ENCODE data around the gene DNAAF5. TPM values are rescaled to one million over a fixed set of nuclear protein-coding genes. Genes with fewer than 3 reads are reported as not detected.

The DNAAF5 gene
- total RNA-seq, 2 donors from 2014 or later, result 10.7 to 13.7 TPM

DNA sequence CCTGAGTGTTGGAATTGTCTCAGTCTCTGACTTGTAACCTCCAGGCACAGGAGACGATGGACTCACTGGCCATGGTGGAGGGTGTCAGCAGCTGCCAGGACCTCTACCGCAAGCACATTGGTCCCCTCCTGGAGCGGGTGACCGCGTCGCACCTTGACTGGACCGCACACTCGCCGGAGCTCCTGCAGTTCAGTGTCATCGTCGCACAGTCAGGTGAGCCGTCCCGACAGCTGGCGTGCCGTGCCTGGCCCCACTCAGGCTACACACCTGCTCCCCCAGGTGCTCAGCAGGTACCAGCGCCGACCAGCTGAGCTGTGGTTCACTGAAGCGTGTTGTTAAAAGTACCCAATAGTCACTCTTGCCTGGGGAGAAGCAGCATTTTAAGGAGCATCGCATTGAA lies 37.3 kb downstream of the DNAAF5 start:
- H3K9me3 ChIP-seq (ENCODE audit: control insufficient read depth, low read length, poor library complexity, severe bottlenecking), result no peaks in the 10 kb centered on the region
- Mint-ChIP-seq H3K4me1 (peaks cover 3% of the 10 kb centered on the region), H3K36me3 (ENCODE audit: low read depth) (peaks cover 5% of the 10 kb centered on the region), H3K27ac (no peak overlapping the region), H3K27me3 (no peaks in the 10 kb centered on the region), H3K4me3 (no peak overlapping the region)
- no peak for DNase-seq
- no peak for ATAC-seq

DNA sequence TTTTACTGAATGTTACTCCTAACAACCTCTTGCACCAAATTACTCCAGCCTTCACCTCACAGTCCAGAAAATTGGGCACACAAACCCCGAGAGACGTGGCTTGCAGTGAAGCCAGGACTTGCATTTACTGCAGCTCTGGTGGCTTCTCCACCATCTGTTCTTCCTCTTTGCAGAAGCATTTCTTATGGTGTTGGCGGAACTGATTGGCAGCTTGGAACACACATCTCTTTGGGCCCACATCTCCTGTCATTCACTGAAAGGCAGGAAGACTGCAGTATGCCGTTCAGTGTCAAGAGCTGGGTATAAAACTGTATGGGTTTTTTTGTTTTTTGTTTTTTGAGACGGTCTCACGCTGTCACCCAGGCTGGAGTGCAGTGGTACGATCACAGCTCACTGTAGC lies 38.9 kb downstream of the DNAAF5 start:
- no peaks in the 10 kb centered on the region for H3K27me3 Mint-ChIP-seq
- no peak overlapping the region for H3K27ac Mint-ChIP-seq
- H3K4me3 Mint-ChIP-seq, result no peak overlapping the region
- peaks cover 5% of the 10 kb centered on the region for H3K36me3 Mint-ChIP-seq (ENCODE audit: low read depth)
- ATAC-seq (no peak), DNase-seq (no peak)
- no peaks in the 10 kb centered on the region for H3K9me3 ChIP-seq (ENCODE audit: control insufficient read depth, low read length, poor library complexity, severe bottlenecking)
- H3K4me1 Mint-ChIP-seq, result peaks cover 3% of the 10 kb centered on the region

DNA sequence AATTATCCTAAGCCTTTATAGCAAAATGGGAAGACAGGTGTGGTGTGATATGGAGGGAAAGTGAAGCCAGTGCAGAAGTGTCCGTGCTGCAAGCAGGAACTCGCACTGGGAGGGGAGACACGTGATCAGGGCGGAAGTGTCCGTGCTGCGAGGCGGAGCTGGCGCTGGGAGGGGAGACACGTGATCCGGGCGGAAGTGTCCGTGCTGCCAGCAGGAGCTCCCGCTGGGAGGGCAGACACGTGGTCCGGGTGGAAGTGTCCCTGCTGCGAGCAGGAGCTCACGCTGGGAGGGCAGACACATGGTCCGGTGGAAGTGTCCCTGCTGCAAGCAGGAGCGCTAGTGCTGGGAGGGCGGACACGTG lies 41.1 kb downstream of the DNAAF5 start:
- H3K36me3 Mint-ChIP-seq (ENCODE audit: low read depth), result peaks cover 5% of the 10 kb centered on the region
- no peak overlapping the region for H3K27ac Mint-ChIP-seq
- H3K4me3 Mint-ChIP-seq, result peak overlapping the region; percentile 53
- H3K27me3 Mint-ChIP-seq, result no peaks in the 10 kb centered on the region
- ATAC-seq (no peak), DNase-seq (no peak)
- no peaks in the 10 kb centered on the region for H3K9me3 ChIP-seq (ENCODE audit: control insufficient read depth, low read length, poor library complexity, severe bottlenecking)
- peaks cover 3% of the 10 kb centered on the region for H3K4me1 Mint-ChIP-seq

DNA sequence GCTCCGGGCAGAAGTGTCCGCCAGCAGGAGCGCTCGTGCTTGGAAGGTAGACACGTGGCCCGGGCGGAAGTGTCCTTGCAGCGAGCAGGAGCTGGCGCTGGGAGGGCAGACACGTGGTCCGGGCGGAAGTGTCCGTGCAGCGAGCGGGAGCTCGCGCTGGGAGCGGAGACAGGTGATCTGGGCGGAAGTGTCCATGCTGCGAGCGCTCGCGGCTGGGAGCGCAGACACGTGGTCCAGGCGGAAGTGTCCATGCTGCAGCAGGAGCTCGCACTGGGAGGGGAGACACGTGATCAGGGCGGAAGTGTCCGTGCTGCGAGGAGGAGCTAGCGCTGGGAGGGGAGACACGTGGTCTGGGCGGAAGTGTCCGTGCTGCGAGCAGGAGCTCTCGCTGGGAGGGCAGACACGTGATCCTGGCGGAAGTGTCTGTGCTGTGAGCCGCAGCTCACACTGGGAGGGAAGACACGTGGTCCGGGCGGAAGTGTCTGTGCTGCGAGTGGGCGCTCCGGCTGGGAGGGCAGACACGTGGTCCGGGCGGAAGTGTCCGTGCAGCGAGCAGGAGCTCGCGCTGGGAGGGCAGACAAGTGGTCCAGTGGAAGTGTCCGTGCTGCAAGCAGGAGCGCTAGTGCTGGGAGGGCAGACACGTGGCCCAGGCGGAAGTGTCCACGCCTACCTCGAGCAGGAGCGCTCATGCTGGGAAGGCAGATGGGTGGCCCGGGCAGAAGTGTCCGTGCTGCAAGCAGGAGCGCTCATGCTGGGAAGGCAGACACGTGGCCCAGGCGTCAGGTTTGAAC lies 41.6 kb downstream of the DNAAF5 start:
- H3K9me3 ChIP-seq (ENCODE audit: control insufficient read depth, low read length, poor library complexity, severe bottlenecking), result no peaks in the 10 kb centered on the region
- peaks cover 3% of the 10 kb centered on the region for H3K4me1 Mint-ChIP-seq
- H3K27ac Mint-ChIP-seq, result no peak overlapping the region
- DNase-seq (no peak), ATAC-seq (peak; percentile 25)
- no peaks in the 10 kb centered on the region for H3K27me3 Mint-ChIP-seq
- peak overlapping the region; percentile 64 for H3K4me3 Mint-ChIP-seq
- H3K36me3 Mint-ChIP-seq (ENCODE audit: low read depth), result peaks cover 5% of the 10 kb centered on the region

DNA sequence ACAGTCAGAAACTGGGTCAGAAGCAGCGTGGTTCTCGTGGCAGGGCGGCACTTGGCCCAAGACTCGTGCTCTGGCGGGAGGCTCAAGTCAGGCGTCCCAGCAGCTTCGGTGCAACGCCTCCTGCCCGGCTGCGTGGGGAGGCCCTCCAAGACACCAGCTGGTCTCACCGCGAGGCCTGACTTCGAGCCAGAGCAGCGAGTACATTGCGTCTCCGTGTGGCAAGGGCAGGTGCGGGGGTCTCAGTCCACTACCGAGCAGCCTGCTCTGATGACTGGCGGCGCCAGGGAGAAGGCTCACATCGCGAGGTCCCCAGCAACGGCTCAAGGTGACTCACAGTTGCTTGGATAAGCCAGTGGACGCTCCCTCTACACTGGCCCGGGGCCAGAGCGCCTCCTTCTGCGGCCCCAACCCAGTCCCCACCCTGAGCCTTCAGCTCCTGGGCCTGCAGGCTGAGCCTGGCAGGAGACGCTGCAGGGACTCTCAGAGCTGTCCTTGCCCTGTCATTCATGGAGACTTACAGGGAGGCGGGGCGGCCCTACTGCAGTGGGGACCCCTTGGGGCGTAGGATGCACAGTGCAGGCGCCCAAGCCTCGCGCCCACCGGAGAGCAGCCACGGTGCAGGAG lies 42.5 kb downstream of the DNAAF5 start:
- DNase-seq, result no peak
- no peak for ATAC-seq
- no peaks in the 10 kb centered on the region for H3K9me3 ChIP-seq (ENCODE audit: control insufficient read depth, low read length, poor library complexity, severe bottlenecking)
- Mint-ChIP-seq H3K27ac (no peak overlapping the region), H3K36me3 (ENCODE audit: low read depth) (peaks cover 5% of the 10 kb centered on the region), H3K27me3 (no peaks in the 10 kb centered on the region), H3K4me1 (peaks cover 3% of the 10 kb centered on the region), H3K4me3 (no peak overlapping the region)

DNA sequence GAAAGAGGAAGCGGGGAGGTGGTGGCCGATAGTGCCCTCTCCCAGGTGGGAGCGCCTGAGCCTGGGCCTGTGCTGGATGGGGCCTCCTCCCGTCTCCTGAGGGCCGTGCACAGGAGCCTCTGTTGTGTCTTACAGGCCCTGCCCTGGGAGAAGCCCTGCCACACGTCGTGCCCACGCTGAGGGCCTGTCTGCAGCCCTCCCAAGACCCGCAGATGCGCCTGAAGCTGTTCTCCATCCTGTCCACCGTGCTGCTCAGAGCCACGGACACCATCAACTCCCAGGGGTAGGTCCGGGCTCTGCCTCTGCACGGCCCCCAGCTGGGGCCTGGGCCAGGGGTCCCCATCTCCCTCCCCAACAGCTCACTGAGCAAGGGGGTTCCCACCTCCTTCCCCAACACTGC lies 43.8 kb downstream of the DNAAF5 start:
- no peak for DNase-seq
- Mint-ChIP-seq H3K4me3 (no peak overlapping the region), H3K27ac (no peak overlapping the region), H3K27me3 (no peaks in the 10 kb centered on the region), H3K36me3 (ENCODE audit: low read depth) (peaks cover 5% of the 10 kb centered on the region), H3K4me1 (peaks cover 3% of the 10 kb centered on the region)
- ATAC-seq, result no peak
- H3K9me3 ChIP-seq (ENCODE audit: control insufficient read depth, low read length, poor library complexity, severe bottlenecking), result no peaks in the 10 kb centered on the region

DNA sequence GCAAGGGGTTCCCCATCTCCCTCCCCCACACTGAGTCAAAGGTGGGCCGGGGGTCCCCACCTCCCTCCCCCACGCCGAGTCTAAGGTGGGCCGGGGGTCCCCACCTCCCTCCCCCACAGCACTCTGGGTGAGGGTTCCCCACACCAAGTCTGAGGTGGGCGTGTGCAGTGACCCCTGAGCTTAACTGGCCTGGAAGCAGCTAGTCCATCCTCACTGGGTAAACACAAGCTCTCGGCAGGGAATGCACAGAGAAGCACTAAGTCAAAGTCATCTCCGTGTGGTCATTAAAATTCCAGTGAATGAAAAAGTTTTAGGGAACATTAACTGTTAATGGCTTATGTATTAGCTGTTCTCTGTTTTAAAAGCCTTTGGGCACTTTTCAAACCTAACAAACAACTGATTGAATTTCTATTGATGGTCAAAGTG lies 44.3 kb downstream of the DNAAF5 start:
- ATAC-seq, result no peak

DNA sequence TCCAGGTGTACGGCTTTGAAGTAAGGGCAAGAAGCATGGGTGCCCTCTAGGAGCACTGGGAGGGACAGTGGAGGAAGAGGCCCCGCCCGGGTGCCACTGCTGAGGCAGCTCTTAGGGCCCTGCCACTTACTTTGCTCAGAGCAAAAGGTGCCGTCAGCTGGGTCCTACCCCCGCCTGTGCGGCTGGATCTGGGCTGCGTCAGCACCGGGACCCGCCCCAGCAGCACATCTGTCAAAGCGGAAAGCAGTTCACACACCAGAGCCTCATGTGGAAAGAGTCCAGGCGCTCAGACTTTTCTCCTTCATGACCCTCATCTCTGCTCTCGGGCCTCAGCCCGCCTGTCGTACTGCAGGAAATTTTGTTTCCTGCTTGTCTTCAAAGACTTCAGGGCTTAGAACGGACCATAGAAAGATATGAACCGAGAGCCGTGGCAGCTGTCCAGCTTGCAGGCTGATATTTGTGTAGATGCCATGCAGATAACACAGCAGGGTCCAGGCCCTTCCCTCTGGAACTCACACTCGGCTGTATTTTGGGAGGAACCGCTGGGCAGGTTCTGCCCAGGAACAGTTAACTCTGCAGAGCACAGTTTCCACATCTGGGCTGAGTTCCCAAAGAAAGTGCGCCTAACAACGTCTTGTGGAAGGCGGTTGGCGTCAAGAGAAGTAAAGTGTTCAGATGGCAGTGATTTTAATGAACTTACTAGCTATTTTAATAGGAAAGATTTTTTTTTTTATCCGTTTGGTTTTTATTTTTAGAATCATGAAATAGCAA lies 44.9 kb downstream of the DNAAF5 start:
- ATAC-seq, result no peak
- H3K27ac Mint-ChIP-seq, result no peak overlapping the region
- H3K4me1 Mint-ChIP-seq, result peaks cover 3% of the 10 kb centered on the region
- DNase-seq, result no peak
- no peaks in the 10 kb centered on the region for H3K27me3 Mint-ChIP-seq
- no peaks in the 10 kb centered on the region for H3K9me3 ChIP-seq (ENCODE audit: control insufficient read depth, low read length, poor library complexity, severe bottlenecking)
- no peak overlapping the region for H3K4me3 Mint-ChIP-seq
- H3K36me3 Mint-ChIP-seq (ENCODE audit: low read depth), result peaks cover 6% of the 10 kb centered on the region

More for the DNA sequence above, 44.3 kb downstream of the DNAAF5 start:
- peaks cover 3% of the 10 kb centered on the region for H3K4me1 Mint-ChIP-seq
- DNase-seq, result no peak
- no peaks in the 10 kb centered on the region for H3K9me3 ChIP-seq (ENCODE audit: control insufficient read depth, low read length, poor library complexity, severe bottlenecking)
- H3K27me3 Mint-ChIP-seq, result no peaks in the 10 kb centered on the region
- peaks cover 7% of the 10 kb centered on the region for H3K36me3 Mint-ChIP-seq (ENCODE audit: low read depth)
- no peak overlapping the region for H3K4me3 Mint-ChIP-seq
- no peak overlapping the region for H3K27ac Mint-ChIP-seq

DNA sequence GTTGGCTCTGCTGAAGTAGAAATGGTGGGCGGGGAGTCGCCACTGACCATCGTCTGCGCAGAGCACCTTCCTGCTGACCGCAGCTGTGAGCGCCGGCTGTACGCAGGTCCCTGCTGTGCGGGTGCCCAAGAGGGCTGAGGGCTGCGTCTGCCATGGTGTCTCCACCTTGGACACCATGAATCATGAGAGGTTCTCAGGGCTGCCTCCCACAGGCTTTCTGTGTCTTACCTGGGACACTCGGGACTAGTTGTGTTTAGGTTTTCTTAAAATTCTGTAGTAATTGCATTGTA lies 45.5 kb downstream of the DNAAF5 start:
- ATAC-seq, result no peak
- Mint-ChIP-seq H3K36me3 (ENCODE audit: low read depth) (peaks cover 5% of the 10 kb centered on the region), H3K4me1 (peaks cover 3% of the 10 kb centered on the region), H3K4me3 (no peak overlapping the region), H3K27ac (no peak overlapping the region), H3K27me3 (no peaks in the 10 kb centered on the region)
- no peak for DNase-seq
- H3K9me3 ChIP-seq (ENCODE audit: control insufficient read depth, low read length, poor library complexity, severe bottlenecking), result no peaks in the 10 kb centered on the region

DNA sequence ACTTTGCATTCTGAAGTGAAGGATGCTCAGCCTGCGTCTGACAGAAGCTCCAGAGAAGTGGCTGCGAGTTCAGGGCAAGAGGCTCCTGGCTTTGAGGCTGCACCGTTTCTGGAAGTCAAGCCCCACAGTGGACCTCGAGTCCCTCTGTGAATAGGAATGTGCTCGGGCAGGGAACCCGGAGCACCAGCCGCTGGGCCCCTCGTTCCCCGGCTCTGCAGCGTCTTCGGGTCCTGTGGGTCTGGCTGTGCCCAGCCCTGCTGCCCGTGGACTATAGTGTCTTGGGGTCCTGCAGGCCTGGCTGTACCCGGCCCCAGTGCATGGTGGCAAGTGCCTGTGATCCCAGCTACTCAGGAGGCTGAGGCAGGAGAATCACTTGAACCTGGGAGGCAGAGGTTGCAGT lies 45.9 kb downstream of the DNAAF5 start:
- ATAC-seq, result no peak
- H3K4me1 Mint-ChIP-seq, result peaks cover 2% of the 10 kb centered on the region
- no peak overlapping the region for H3K4me3 Mint-ChIP-seq
- no peaks in the 10 kb centered on the region for H3K27me3 Mint-ChIP-seq
- peaks cover 6% of the 10 kb centered on the region for H3K36me3 Mint-ChIP-seq (ENCODE audit: low read depth)
- no peak for DNase-seq
- no peaks in the 10 kb centered on the region for H3K9me3 ChIP-seq (ENCODE audit: control insufficient read depth, low read length, poor library complexity, severe bottlenecking)
- no peak overlapping the region for H3K27ac Mint-ChIP-seq

DNA sequence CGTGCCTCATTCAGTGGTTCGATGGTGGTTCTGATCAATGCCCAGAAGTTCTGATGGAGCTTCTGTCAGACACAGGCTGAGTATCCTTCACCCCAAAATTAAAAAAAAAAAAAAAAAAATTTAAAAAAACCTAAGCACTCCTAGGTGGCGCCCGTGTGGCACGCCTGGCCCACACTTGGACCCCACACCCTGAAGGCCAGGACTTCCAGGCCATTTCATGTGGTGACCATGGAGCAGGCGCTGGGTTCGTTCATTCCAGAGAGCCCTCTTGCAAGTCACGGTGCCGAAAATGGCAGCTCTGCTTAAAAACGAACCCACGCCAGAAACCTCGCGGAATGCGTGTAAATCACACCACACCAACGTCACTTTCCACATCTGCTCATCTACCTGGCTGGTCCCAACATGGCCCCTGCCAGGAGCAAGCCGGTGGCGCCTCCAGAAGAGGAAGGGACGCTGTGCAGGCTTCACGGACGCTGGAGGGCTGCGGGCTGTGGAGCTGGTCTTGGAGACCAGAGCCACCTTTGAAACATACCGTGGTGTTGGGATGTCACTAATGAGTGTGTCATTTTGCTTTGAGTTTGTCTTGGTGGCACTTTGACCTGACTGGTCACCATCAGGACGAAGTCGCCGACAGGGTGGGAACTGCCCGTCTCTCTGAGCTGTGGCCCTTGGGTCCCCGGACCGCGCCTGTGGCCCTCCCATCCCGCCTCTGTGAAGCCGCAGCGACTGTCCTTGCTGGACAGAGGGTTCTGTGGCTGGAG lies 46.5 kb downstream of the DNAAF5 start:
- ATAC-seq (no peak), DNase-seq (no peak)
- H3K27ac Mint-ChIP-seq, result no peak overlapping the region
- H3K4me3 Mint-ChIP-seq, result no peak overlapping the region
- H3K9me3 ChIP-seq (ENCODE audit: control insufficient read depth, low read length, poor library complexity, severe bottlenecking), result no peaks in the 10 kb centered on the region
- peaks cover 5% of the 10 kb centered on the region for H3K36me3 Mint-ChIP-seq (ENCODE audit: low read depth)
- no peaks in the 10 kb centered on the region for H3K27me3 Mint-ChIP-seq
- no peaks in the 10 kb centered on the region for H3K4me1 Mint-ChIP-seq

DNA sequence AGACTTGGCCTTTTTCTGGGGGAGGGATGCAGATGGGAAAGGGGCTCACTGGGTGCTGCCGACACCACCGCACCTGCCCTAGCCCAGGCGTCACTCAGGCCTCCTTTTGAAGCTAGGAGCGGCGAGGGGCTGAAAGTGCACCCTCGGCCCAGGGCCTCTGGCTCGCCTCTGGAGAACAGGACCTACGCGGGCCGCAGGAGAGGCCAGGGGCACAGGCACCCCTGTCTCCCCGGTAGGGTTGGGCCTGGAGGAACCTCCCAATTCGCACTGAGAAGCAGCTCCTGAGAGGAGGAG lies 47.1 kb downstream of the DNAAF5 start:
- Mint-ChIP-seq H3K36me3 (ENCODE audit: low read depth) (peaks cover 5% of the 10 kb centered on the region), H3K27me3 (no peaks in the 10 kb centered on the region), H3K27ac (no peak overlapping the region), H3K4me3 (no peak overlapping the region), H3K4me1 (no peaks in the 10 kb centered on the region)
- no peak for ATAC-seq
- no peak for DNase-seq
- no peaks in the 10 kb centered on the region for H3K9me3 ChIP-seq (ENCODE audit: control insufficient read depth, low read length, poor library complexity, severe bottlenecking)

All from T-helper 17 cell (primary cell).